IMR-90 (cell line): Measurements from ENCODE around the gene IGHMBP2. TPM values are rescaled to one million over a fixed set of nuclear protein-coding genes. Genes with fewer than 3 reads are reported as not detected.

Experiments used
- ATAC-seq: fragments of 200-7000 bp; cut with Tn5 transposase; 2 replicates; pipeline ENCODE4 v1.9.1; 2020; ENCODE audit warnings: low read depth, mild to moderate bottlenecking, moderate library complexity
- BruUV-seq: library from RNA; stranded (reverse); fragments of 400-500 nt; replicated peaks from 2 replicates; lab custom pipeline; 2021; lab: Mats Ljungman, UMichigan
- CTCF ChIA-PET: fragments of 300-600 bp; formaldehyde crosslinking; extraction: SDS; loops from one replicate; lab custom pipeline; 2021; ENCODE audit warnings: antibody characterized with exemption; lab: Yijun Ruan, JAX
- POLR2A ChIA-PET: fragments of 300-600 bp; sonication (Branson Sonifier 250); formaldehyde crosslinking; loops from one replicate; lab custom pipeline; 2022; ENCODE audit warnings: antibody characterized with exemption; ENCODE audit not compliant: unreplicated experiment; lab: Charles Lee
- DNase-seq: peaks from one replicate; pipeline ENCODE4 v3.0.0; 2013
- H2AFZ ChIP-seq: replicated peaks from 2 replicates; pipeline ENCODE3; 2013; ENCODE audit warnings: low read length, mild to moderate bottlenecking; ENCODE audit not compliant: poor library complexity
- H2AK5ac ChIP-seq: 2 replicates; pipeline ENCODE4 v1.6.1; 2013; ENCODE audit warnings: low read depth, low read length, inconsistent platforms
- H2AK9ac ChIP-seq: replicated peaks from 2 replicates; pipeline ENCODE3; 2013; ENCODE audit warnings: mild to moderate bottlenecking, low read depth, low read length, moderate library complexity; ENCODE audit not compliant: poor library complexity
- H2BK120ac ChIP-seq: 2 replicates; pipeline ENCODE4 v1.6.1; 2013; ENCODE audit warnings: low read depth, low read length, inconsistent platforms
- H2BK15ac ChIP-seq: 3 replicates; pipeline ENCODE4 v1.6.1; 2013; ENCODE audit warnings: low read depth, low read length, inconsistent platforms
- H2BK20ac ChIP-seq: 2 replicates; pipeline ENCODE4 v1.6.1; 2013; ENCODE audit warnings: low read depth, mild to moderate bottlenecking, inconsistent platforms, low read length, moderate library complexity
- H2BK5ac ChIP-seq: 2 replicates; pipeline ENCODE4 v1.6.1; 2013; ENCODE audit warnings: mild to moderate bottlenecking, low read depth, low read length, inconsistent platforms; ENCODE audit not compliant: poor library complexity, severe bottlenecking
- H3K14ac ChIP-seq: replicated peaks from 2 replicates; pipeline ENCODE4 v1.6.1; 2013; ENCODE audit warnings: low read depth, low read length, inconsistent platforms
- H3K18ac ChIP-seq: 2 replicates; pipeline ENCODE4 v1.6.1; 2013; ENCODE audit warnings: low read depth, low read length, control low read depth
- H3K23ac ChIP-seq: 2 replicates; pipeline ENCODE4 v1.6.1; 2013; ENCODE audit warnings: low read depth, low read length, inconsistent platforms
- H3K27ac ChIP-seq: 2 replicates; pipeline ENCODE4 v1.5.1; 2013; ENCODE audit warnings: mild to moderate bottlenecking, control low read depth, low read length; ENCODE audit not compliant: insufficient read depth
- H3K27me3 ChIP-seq: 2 replicates; pipeline ENCODE4 v1.6.1; 2013; ENCODE audit warnings: low read length; ENCODE audit not compliant: control insufficient read depth, insufficient read depth
- H3K36me3 ChIP-seq: 2 replicates; pipeline ENCODE4 v1.6.1; 2013; ENCODE audit warnings: low read length, mixed read lengths; ENCODE audit not compliant: control insufficient read depth, insufficient read depth
- H3K4ac ChIP-seq: 2 replicates; pipeline ENCODE4 v1.6.1; 2013; ENCODE audit warnings: low read depth, low read length, inconsistent platforms
- H3K4me1 ChIP-seq: 2 replicates; pipeline ENCODE4 v1.6.1; 2013; ENCODE audit warnings: low read length, mixed read lengths; ENCODE audit not compliant: control insufficient read depth, insufficient read depth
- H3K4me2 ChIP-seq: 2 replicates; pipeline ENCODE4 v1.6.1; 2013; ENCODE audit warnings: low read depth, mild to moderate bottlenecking, control low read depth, low read length, moderate library complexity
- H3K4me3 ChIP-seq: 2 replicates; pipeline ENCODE4 v1.5.1; 2013; ENCODE audit warnings: low read depth, mild to moderate bottlenecking, control low read depth, low read length, moderate library complexity; ENCODE audit not compliant: insufficient read depth
- H3K56ac ChIP-seq: 2 replicates; pipeline ENCODE4 v1.6.1; 2013; ENCODE audit warnings: low read length, inconsistent platforms; ENCODE audit not compliant: insufficient read depth; ENCODE audit errors: extremely low read depth
- H3K79me1 ChIP-seq, 2 experiments: 2 replicates each; pipeline ENCODE4 v1.6.1; 2013; ENCODE audit warnings: low read length in 2 of 2, inconsistent platforms in 1 of 2, low read depth in 1 of 2
- H3K9ac ChIP-seq: 2 replicates; pipeline ENCODE4 v1.6.1; 2013; ENCODE audit warnings: low read depth, low read length, control low read depth
- H3K9me1 ChIP-seq: 2 replicates; pipeline ENCODE4 v1.6.1; 2013; ENCODE audit warnings: low read length, inconsistent platforms; ENCODE audit not compliant: insufficient read depth
- H3K9me3 ChIP-seq: 2 replicates; pipeline ENCODE4 v1.6.1; 2013; ENCODE audit warnings: low read length; ENCODE audit not compliant: control insufficient read depth, insufficient read depth
- H4K20me1 ChIP-seq: 2 replicates; pipeline ENCODE4 v1.6.1; 2013; ENCODE audit warnings: low read length, inconsistent platforms; ENCODE audit not compliant: insufficient read depth
- H4K5ac ChIP-seq: 2 replicates; pipeline ENCODE4 v1.6.1; 2013; ENCODE audit warnings: mild to moderate bottlenecking, low read depth, low read length, control low read depth
- H4K8ac ChIP-seq, 2 experiments: 2 replicates each; pipeline ENCODE4 v1.6.1; 2013; ENCODE audit warnings: low read depth in 2 of 2, low read length in 2 of 2, control low read depth in 1 of 2, inconsistent platforms in 1 of 2
- H4K91ac ChIP-seq: 2 replicates; pipeline ENCODE4 v1.6.1; 2013; ENCODE audit warnings: low read depth, low read length, inconsistent platforms; ENCODE audit not compliant: insufficient read depth
- CEBPB ChIP-seq: IDR thresholded peaks from 2 replicates; pipeline ENCODE4 v1.6.1; 2012; ENCODE audit warnings: low read depth, low read length, improper control_type of control experiment
- ELK1 ChIP-seq: fragments of 150-350 bp; IDR thresholded peaks from 2 replicates; pipeline ENCODE4 v1.6.1; 2016; ENCODE audit warnings: low read depth, mild to moderate bottlenecking, low read length, moderate library complexity, borderline replicate concordance
- RAD21 ChIP-seq: IDR thresholded peaks from 2 replicates; pipeline ENCODE4 v1.6.1; 2012; ENCODE audit warnings: low read length, improper control_type of control experiment
- SMC3 ChIP-seq: fragments of 150-350 bp; IDR thresholded peaks from 2 replicates; pipeline ENCODE4 v1.6.1; 2016; ENCODE audit warnings: low read depth, mild to moderate bottlenecking, antibody characterized with exemption, low read length, moderate library complexity
- WGBS, 2 experiments: methylation state at CpG; one replicate each; pipeline versions ENCODE4 v1.1.5 to v1.1.7; 2013; ENCODE audit warnings: missing lambda C conversion rate in 2 of 2; ENCODE audit not compliant: insufficient read length in 1 of 2; ENCODE audit errors: extremely low coverage in 2 of 2; 5-methylcytosine and 5-hydroxymethylcytosine counted together
- dilution Hi-C: fragments of 300-500 bp; cut with HindIII; formaldehyde crosslinking; loops from one replicate; pipeline ENCODE4 v1.14.3; 2018; ENCODE audit warnings: low sequenced_read_pairs; ENCODE audit not compliant: unreplicated experiment
- in situ Hi-C: fragments of 300-500 bp; cut with MboI; formaldehyde crosslinking; loops from 3 replicates; pipeline ENCODE4 v1.14.3; 2019; ENCODE audit warnings: low sequenced_read_pairs, inconsistent platforms, mixed read lengths
- intact Hi-C: fragments of 100-400 bp; cut with micrococcal nuclease; formaldehyde crosslinking; loops from 2 replicates; pipeline ENCODE4 v1.10.0; 2022
- polyA plus RNA-seq, 3 experiments: library from polyadenylated mRNA; depleted of rRNA; stranded (reverse); fragments of >200 nt; gene quantifications; 2 replicates each; pipeline ENCODE4 v1.2.3, GENCODE V29; 2012; ENCODE audit warnings: low replicate concordance in 1 of 3
- total RNA-seq: library from RNA; depleted of rRNA; stranded (reverse); fragments of >200 nt; gene quantifications from 2 replicates; pipeline ENCODE4 v1.2.3, GENCODE V29; 2012

The IGHMBP2 gene
- total and polyA plus RNA-seq, 2 of the 4 experiments (the other 2 are of a cell fraction) = 4.5 to 11.1 TPM

GRCh38 chr11:68928136-68928880 lies 24.6 kb downstream of the IGHMBP2 start:
- in situ Hi-C loops = loop anchor here (25.0 kb wide), 1 partner anchor 734 kb away; no protein-coding TSS in a partner anchor
- Histone ChIP-seq H3K9ac (no peak overlapping the region), H2AK9ac (no peak overlapping the region), H3K4me1 (no peaks in the 10 kb centered on the region), H3K23ac (no peak overlapping the region), H4K91ac (no peak overlapping the region), H2BK20ac (no peak overlapping the region), H2AK5ac (no peak overlapping the region), H3K18ac (no peak overlapping the region), H3K27ac (no peak overlapping the region), H3K4me3 (no peak overlapping the region), H2AFZ (no peak overlapping the region), H3K4me2 (no peak overlapping the region), H3K9me1 (no peaks in the 10 kb centered on the region; the same call in 1 of the 2 replicates), H2BK15ac (no peak overlapping the region), H2BK5ac (no peak overlapping the region), H3K36me3 (peaks cover 47% of the 10 kb centered on the region), H4K8ac (no peak overlapping the region), H4K20me1 (no peaks in the 10 kb centered on the region), H3K27me3 (no peaks in the 10 kb centered on the region), H3K79me1 (peaks cover 6 to 12% of the 10 kb centered on the region in 2 experiments; a peak in 3 of 4 replicates), H3K14ac (no peak overlapping the region), H3K56ac (no peak overlapping the region), H4K5ac (no peak overlapping the region), H3K4ac (no peak overlapping the region), H3K9me3 (peaks cover 11% of the 10 kb centered on the region), H2BK120ac (no peak overlapping the region)
- ATAC-seq (no peak), DNase-seq (no peak)
- peak; percentile 29; the same call in 1 of the 2 replicates for TF ChIP-seq CEBPB
- TF ChIP-seq RAD21 = no peak
- TF ChIP-seq ELK1 = no peak
- TF ChIP-seq SMC3 = no peak
- WGBS, 2 experiments = 80% methylated on average over 5 of the region's 6 CpGs; no CpG with 5 or more reads in 1 of the 2 experiments
- CTCF ChIA-PET = no interaction called here
- BruUV-seq = no TSS peak
- intact Hi-C loops = no loop called here
- POLR2A ChIA-PET = no interaction called here
- dilution Hi-C loops = no loop called here
